ELR (cell line): ENCODE data around the gene DAP.
A peak's percentile ranks its signal among the peaks of the same experiment; 100 is the strongest.
"Not testable (repeated sequence)": the region's sequence is repeated elsewhere in the genome, so short reads cannot be mapped to it uniquely, and the experiment has no call there.

ENCODE experiments used
- DNase-seq: peaks from one replicate; pipeline ENCODE4 v3.0.0-alpha.2; 2015; ENCODE audit warnings: low read depth

DAP gene

DNA sequence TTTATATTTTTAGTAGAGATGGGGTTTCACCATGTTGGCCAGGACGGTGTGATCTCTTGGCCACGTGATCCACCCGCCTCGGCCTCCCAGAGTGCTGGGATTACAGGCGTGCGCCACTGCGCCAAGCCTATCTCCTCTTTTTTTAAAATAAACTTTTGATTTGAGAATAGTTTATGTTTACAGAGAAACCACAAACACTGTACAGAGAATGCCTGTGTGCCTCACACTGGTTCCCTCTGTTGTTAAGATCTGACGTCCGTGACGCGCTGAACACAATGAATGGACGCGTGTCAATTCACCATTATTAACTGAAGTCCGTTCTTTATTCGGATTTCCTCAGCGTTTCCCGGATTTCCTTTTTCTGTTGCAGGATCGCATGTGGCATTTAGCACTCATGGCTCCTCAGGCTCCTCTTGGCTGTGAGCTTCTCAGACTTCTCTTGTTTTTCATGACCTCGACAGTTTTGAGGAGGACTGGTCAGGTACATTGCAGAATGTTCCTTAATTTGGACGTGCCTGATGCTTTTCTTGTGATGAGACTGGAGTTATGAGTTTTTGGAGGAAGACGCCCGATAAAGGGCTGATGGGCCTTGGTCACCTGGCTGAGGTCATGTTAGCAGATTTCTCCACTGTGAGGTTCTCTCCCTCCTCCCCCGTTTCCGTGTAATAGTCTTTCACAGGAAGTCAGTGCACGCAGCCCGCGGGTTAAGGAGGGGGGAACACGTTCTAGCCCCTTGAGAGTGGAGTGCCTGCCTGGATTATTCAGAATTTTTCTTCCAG is 127.6 kb downstream of the DAP start:
- DNase-seq: no peak

DNA sequence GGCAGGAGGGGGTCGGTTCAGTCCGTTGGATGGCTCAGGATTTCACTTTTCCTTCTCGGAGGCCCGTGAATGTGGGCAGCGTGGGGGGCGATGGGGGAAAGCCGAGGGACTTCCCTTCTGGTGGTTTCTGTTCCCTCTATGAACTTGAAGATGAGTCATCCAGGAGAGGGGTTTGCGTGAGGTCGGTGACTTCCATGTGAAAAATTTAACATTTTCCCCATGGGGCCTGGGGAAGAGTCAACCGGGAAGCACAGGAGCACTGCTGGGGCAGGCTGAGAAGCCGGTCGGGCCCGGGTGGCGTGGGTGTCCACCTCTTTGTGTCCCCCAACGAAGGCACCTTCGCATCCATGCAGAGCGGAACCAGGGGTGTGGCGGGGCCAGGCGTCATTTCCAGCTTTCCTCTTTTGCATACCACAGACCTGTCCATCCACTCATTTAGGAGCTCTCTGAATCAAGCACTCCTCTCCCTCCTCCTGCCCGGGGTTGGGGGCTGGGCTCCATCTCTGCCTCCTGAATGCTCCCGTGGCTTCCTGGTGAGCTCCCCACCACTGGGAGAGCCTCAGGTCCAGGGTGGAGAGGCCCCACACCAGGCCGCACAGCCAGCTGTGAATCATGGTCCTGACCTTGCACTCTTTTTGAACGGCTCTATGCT is 128.8 kb downstream of the DAP start:
- peak; percentile 88 for DNase-seq

DNA sequence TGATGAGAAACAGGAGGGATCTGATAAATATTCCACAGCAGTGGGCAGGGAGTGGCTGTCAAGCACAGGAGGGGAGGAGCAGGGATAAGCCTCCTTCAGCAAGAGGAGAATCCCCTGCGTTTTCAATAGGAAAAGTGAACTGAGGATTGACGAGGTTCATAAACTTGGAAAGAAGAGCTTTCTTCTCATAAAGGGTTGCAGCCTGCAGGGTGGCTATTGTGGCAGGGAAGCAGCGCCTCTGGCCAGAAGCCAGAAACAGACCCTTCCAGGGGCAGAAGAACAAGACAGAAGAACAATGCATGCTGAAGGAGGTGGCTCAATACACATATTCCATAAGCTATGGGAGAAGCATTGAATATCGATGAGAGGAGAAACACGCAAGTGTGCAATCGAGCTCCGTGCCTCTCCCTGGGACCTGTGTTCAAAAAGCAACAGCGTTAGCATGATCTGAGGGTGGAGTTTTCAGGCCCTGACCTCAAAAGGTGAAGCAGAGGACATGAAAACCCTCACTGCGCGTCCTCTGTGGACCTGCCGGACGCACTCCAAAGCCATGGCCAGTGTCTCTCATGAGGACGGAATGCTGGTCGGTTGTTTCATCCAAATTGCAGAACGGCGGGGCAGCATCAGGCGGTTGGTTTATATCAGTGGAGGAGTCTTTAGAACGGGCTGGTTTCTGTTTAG is 129.6 kb downstream of the DAP start:
- DNase-seq: no peak

DNA sequence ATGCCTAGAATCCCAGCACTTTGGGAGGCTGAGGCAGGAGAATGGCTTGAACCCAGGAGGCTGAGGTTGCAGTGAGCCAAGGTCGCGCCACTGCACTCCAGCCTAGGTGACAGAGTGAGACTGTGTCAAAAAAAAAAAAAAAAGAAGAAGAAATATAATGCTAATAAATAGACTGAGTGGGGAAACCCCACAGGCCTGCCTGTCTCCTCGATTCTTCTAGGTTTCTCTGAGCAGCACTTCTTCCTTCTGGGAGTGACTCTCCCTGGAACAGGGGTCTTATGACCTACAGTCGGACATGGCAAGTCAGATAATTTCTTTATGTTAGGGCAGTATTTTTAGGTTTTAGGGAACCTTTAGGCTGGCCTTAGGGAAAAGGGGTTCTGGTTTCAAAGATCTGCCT is 130.3 kb downstream of the DAP start:
- DNase-seq: not testable (repeated sequence)

DNA sequence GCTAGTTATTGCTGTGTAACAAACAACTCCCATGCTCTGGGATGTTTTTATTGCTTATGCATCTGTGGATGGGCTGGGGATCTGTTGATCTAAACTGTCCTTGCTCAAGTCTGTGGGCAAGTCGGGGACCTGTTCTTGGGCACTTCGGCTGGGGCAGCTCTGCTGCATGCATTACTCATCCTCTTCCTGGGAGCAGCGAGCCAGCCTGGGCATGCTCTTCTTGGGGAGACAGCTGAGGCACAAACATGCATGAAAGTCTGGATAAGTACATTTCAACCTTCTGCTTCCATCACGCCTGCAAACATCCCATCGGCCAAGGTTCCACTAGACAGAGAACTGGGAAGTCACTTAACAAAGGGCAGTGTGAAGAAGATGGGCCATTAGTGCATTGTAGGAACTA is 130.9 kb downstream of the DAP start:
- DNase-seq: no peak

DNA sequence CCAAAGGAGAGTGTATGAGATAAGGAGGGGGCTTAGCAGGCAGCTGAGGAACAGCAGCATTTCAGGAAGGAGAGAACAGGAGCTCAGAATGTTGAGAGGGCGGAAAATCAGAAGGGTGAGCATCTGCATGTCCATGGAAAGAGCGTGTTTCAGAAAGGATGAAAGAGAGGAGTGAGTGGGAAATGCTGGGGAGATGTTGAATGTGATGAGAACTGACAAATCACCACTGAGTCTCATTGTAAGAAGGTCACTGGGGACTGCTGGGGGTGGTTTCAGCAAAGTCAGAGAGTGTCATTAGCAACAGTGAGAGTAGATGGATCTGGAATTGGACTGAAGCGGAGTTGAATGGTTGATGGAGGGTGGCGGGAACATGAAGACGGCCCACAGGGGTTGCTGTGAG is 131.4 kb downstream of the DAP start:
- no peak for DNase-seq
